ENCODE results near the gene OGDH.
"Not testable (repeated sequence)": the region's sequence is repeated elsewhere in the genome, so short reads cannot be mapped to it uniquely, and the experiment has no call there.

OGDH gene

DNA sequence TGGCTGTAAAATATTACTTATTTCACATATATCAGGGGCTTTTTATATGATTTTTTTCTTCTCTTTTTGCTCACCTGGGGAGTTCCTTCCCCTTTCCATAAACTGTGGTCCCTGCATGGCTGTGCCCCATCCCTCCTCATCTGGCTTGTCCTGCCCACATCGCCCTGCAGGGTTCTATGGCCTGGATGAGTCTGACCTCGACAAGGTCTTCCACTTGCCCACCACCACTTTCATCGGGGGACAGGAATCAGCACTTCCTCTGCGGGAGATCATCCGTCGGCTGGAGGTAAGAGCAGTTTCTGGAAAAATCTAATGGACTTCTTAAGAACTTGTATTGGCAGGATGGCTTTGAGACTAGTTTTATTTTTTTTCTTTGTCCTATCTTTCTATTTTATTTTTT is 60.1 kb downstream of the OGDH start:
- in situ Hi-C loops (cut with MboI; ENCODE audit: low sequenced_read_pairs): no loop called here

DNA sequence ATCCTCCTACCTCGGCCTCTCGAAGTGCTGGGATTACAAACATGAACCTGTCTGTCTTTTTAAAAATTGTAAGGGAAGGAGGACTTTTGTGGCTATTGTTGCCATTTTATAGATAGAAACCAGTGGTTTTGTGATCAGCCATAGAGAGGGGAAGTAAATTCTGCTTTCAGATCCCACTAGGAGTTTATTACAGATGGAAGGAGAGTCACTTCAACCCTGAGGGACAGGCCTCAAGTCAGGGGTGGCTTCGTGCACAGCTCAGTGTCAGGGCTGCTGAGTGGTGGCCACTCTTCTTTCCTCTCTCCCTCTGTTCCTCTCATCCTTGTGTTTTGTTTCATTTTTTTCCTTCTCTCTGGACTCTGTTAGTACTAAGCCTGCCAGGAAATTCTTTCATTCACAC is 60.8 kb downstream of the OGDH start:
- in situ Hi-C loops (cut with MboI; ENCODE audit: low sequenced_read_pairs): no loop called here

DNA sequence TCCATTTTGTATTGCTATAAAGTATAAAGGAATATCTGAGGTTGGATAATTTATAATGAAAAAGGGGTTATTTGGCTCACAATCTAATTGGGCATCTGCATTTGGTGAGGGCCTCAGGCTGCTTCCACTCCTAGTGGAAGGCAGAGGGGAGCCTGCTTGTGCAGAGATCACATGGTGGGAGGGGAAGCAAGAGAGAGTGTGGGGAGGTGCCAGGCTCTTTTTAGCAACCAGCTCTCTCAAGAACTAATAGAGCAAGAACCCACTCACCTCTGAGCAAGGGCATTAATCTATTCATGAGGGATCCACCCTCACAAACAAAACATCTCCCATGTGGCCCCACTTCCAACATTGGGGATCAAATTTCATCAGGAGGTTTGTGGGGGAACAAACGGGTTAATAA is 64.6 kb downstream of the OGDH start:
- in situ Hi-C loops (cut with MboI; ENCODE audit: low sequenced_read_pairs): no loop called here

DNA sequence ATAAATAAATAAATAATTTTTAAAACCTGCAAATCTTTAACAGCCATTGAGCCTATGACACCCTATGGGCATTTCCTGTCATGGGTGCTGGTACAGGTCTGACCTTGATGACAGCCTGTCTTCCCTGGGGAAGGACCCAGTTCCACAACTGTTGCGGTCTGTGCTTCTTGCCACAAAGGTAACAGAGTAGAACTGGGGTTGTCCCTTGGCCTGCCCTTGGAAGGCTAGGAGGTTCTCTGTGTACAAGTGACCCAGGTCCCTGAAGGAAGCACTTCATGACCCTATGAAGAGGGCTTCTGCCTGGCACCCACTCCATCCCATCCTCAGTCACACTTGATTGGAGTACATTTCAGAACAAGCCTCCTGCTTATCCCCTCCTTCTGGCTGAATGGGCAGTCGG is 66.9 kb downstream of the OGDH start:
- in situ Hi-C loops (cut with MboI; ENCODE audit: low sequenced_read_pairs): no loop called here

DNA sequence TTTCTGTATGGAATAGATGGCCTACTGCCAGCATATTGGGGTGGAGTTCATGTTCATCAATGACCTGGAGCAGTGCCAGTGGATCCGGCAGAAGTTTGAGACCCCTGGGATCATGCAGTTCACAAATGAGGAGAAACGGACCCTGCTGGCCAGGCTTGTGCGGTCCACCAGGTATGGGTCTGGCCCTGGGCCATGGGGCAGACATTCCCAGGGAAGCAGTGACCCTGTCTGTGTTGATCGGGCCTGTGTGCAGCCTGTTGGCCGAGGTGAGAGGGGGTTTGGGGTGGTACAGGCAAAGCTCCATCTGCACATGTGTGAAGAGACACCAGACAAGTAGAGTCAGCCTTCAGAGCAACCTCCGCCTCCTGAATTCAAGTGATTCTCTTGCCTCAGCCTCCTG is 67.3 kb downstream of the OGDH start:
- in situ Hi-C loops (cut with MboI; ENCODE audit: low sequenced_read_pairs): no loop called here

DNA sequence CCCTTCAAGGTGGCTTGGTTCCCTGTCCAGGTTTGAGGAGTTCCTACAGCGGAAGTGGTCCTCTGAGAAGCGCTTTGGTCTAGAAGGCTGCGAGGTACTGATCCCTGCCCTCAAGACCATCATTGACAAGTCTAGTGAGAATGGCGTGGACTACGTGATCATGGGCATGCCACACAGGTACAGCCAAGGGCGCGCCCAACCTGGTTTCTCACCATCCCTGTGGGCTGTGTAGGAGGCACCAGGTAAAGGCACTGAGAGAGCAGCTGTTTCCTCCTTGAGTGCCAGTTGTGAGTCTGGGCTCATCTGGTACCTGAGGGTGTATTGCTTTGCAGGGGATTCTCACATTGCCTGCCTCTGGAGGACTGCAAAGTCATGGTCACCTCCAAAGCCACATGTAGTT is 68.0 kb downstream of the OGDH start:
- in situ Hi-C loops (cut with MboI; ENCODE audit: low sequenced_read_pairs): no loop called here

DNA sequence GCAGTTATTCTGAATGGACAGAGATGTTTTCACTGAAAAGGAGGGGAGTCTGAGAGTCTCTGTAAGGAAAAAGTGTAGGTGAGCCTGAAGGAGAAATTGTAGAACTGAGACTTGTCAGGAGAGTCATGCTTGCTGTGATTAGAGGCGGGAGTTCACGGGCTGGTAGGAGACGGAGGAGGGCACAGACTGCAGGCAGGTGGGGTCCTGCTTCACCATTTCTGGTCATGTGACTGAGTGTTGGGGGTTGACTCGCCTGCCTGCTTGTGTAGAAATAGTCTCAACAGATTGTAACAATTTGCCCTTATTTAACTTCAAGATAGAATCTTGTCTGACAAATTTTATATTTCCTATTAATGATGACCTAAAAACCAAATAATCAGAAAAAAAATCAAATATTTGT is 70.3 kb downstream of the OGDH start:
- in situ Hi-C loops (cut with MboI; ENCODE audit: low sequenced_read_pairs): no loop called here

DNA sequence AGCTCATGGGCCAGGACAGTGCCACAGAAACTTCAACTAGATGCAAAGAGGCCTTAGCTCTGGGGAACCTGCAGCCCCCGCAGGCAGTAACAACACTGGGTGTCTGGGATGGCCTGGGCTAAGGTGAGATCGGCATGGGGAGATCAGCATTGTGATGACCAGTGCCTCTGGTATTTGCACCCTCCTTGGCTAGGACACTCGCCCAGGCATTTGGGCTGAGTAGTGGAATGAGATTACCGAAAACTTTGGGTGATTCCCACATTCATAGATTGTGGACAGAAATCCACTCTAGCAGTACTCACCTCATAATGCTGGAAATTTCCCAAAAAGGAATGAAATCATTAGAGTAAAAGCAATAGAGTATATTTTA is 71.7 kb downstream of the OGDH start:
- in situ Hi-C loops (cut with MboI; ENCODE audit: low sequenced_read_pairs): no loop called here

DNA sequence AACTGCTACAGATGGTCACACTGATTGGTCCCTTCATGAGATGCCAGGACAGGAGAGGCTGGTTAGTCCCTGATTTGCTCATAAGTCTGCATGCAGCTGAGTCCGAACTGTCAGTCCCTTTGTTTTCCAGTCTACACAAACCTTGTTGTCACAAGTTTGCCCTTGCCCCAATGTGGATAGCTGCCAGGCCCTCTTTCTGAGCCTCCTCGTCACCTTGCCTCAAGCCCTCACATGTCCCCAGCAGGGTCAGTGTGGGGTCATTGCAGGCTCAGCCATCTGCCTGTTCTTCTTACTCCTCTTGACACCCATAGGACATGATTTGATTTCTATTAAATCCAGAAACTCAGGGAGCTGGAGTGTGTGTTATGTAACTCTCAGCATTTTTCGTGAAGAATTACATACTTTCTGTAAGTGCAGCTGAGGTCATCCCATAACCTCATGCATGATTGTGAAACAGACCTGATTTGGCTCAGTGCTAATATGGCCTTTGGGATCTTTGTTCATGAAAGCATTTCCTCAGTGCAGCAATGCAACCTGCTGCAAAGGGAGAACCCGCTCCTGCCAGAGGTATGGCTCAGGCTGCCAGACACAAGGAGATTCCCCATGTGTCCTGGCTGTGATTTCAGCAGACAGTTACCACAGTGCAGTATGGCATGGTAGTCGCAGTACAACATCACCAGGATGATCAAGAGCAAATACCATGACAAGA is 72.2 kb downstream of the OGDH start:
- in situ Hi-C loops (cut with MboI; ENCODE audit: low sequenced_read_pairs): no loop called here

DNA sequence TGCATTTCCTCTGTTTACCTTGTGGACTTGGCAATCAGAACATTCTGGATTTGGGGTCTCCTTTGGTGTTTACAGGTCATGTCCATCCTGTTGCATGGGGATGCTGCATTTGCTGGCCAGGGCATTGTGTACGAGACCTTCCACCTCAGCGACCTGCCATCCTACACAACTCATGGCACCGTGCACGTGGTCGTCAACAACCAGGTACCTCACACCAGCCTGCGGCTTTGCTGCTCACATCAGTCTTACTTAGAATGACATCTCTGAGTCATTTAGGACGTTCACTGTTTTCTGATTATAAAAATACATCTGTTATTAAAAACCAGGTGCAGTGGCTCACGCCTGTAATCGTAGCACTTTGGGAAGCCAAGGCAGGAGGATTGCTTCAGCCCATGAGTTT is 75.2 kb downstream of the OGDH start:
- in situ Hi-C loops (cut with MboI; ENCODE audit: low sequenced_read_pairs): no loop called here

DNA sequence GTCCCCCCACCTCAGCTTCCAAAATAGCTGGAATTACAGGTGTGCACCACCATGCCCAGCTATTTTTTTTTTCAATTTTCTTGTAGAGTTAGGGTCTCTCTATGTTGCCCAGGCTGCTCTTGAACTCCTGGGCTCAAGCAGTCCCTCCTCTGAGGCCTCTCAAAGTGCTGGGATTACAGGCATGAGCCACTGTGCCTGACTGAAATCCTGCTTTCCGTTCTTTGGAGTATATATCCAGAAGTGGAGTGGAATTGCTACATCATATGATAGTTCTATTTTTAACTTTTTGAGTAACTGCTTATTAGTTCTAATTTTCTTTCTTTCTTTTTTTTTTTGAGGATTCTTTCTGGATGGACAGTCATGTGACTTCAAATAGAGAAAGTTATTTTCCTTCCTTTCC is 79.3 kb downstream of the OGDH start:
- in situ Hi-C loops (cut with MboI; ENCODE audit: low sequenced_read_pairs): no loop called here

DNA sequence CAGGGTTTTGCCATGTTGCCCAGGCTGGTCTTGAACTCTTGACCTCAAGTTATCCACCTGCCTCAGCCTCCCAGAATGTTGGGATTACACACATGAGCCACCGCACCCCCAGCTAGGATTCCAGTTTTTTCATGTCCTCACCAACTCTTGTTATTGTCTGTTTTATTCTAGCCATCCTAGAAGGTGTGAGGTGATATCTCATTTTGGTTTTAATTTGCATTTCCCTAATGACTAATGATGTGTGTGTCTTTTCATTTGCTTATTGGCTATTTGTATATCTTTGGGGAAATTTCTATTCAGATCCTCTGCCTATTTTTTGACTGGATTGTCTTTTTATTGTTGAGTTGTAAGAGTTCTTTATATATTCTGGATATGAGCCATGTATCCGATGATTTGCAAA is 83.0 kb downstream of the OGDH start:
- in situ Hi-C loops (cut with MboI; ENCODE audit: low sequenced_read_pairs): no loop called here

DNA sequence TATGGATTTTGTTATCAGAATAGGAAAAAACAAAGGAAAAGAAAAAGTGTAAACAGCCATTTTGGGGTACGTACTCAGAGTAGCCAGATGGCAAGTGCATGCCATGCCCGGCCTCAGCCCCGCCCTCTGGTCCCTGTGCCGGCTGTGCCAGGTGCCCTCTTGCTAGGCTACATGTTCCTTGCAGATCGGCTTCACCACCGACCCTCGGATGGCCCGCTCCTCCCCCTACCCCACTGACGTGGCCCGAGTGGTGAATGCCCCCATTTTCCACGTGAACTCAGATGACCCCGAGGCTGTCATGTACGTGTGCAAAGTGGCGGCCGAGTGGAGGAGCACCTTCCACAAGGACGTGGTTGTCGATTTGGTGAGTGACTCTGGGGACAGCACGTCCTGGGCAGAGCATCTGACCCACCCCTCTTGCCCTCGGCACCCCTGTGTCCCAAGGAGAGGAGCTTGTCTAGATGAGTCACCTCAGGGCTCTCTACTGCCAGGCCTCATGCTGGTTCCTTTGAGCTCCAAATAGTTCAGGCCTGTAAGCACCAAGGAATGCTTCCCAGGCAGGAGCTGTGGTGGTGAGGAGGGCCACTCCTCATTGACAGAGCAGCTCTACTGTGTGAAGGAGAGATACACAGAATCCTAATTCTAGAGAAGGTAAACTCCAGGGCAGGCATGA is 87.3 kb downstream of the OGDH start:
- in situ Hi-C loops (cut with MboI; ENCODE audit: low sequenced_read_pairs): no loop called here

DNA sequence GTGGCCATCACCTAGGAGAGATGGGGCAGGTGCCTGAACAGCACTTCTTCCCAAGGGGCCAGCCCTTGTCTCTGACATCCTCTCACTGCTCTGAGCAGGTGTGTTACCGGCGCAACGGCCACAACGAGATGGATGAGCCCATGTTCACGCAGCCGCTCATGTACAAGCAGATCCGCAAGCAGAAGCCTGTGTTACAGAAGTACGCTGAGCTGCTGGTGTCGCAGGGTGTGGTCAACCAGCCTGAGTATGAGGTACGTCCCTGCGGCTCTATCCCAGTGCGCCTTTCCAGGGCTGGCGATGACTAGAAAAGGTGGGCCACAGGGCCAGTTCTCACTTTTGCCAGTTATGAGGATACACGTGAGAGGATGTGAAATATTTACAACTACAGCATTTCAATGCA is 87.9 kb downstream of the OGDH start:
- in situ Hi-C loops (cut with MboI; ENCODE audit: low sequenced_read_pairs): no loop called here

DNA sequence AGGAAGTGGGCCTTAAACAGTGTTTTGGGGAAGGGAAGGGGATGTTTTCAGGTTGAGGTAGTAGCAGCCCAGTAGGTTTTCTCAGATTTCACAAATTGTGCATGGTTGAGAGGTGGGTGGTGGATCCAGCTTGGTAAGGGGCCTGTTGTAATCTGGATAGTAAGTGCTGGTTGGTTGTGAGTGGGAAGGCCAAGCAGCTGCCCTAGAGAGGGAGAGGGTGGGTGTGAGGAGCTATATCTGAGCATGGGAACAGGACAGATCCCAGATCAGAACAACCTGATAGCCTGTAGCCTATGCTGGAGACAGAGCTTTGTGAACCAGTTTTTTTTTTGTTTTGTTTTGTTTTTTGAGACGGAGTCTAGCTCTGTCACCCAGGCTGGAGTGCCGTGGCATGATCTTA is 88.3 kb downstream of the OGDH start:
- in situ Hi-C loops (cut with MboI; ENCODE audit: low sequenced_read_pairs): no loop called here

DNA sequence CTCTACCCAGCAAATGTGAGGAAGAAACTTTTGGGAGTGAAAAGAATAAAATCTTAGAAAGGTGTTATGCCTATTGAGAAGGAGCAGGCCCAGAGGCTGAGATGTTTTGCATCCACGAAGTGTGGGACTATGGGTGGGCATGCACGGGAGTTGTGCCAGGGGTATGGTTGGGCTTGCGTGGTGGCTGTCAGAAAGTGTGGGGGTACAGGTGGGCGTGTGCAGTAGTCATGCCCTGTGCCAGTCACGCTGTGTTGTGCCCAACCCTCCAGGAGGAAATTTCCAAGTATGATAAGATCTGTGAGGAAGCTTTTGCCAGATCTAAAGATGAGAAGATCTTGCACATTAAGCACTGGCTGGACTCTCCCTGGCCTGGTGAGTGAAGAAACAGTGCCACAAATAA is 89.3 kb downstream of the OGDH start:
- in situ Hi-C loops (cut with MboI; ENCODE audit: low sequenced_read_pairs): no loop called here

DNA sequence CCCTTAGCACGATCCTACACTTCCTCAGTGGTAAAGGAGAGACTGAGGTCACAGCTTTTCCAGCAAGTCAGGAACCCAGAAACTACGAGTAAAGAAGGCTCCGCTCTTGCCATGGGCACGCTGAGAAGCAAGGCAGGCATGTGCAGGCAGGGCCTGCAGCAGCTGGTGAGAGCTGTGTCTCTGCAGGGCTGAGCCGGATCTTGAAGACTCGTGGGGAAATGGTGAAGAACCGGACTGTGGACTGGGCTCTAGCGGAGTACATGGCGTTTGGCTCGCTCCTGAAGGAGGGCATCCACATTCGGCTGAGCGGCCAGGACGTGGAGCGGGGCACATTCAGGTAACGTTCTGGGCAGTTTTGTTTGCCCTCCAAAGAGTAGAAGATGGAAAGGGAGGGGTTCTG is 90.3 kb downstream of the OGDH start:
- in situ Hi-C loops (cut with MboI; ENCODE audit: low sequenced_read_pairs): no loop called here

DNA sequence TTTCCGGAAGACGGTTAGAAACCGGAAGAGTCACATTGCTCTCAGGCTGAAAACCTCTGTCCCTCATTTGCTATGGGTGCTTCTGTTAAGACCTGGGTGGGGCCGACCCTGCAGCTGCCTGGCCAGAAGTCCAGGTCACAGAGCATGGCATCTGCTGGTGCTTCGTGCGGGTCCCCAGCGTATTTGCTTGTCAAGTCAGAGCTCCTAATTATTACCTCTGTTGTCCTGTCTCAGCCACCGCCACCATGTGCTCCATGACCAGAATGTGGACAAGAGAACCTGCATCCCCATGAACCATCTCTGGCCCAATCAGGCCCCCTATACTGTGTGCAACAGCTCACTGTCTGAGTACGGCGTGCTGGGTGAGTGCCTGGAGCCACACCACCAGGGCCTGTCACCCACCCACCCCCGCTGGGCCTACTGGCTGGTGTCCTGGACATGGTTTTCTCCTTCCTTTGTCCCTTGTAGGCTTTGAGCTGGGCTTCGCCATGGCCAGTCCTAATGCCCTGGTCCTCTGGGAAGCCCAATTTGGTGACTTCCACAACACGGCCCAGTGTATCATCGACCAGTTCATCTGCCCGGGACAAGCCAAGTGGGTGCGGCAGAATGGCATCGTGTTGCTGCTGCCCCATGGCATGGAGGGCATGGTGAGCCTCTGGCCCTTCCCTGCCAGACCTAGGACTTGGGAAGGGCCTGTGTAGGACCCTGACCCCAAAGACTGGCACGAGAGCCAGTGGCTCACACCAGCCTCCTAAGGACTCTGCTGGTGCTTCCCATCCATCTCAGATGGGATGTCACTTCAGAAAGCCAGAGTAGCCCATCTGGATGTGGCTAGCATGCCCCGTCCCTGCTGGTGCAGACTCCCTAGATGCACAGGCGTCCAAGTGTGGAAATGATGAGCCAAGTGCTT is 91.0 kb downstream of the OGDH start:
- in situ Hi-C loops (cut with MboI; ENCODE audit: low sequenced_read_pairs): no loop called here

DNA sequence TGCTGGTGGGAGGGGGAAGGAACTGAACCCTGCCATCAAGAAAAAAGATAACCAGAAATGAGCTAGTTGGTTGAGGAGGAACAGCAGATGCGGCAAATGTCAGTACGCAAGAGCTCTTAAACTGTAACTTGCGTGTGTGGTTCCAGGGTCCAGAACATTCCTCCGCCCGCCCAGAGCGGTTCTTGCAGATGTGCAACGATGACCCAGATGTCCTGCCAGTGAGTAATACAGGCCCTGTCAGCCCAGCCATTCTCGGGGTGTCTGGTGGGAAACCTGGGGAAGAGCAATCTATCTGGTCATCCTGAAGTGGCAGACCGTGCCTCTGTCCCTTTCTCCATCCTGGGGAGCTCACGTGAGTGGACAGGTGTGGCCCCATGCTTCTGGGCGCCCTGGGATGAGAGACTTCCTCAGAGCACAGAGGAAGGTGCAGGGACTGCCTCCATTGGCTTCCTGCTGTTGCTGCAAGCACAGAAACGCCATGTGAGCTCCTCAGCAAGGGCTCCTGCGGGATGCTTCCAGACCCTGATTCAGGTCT is 91.7 kb downstream of the OGDH start:
- in situ Hi-C loops (cut with MboI; ENCODE audit: low sequenced_read_pairs): no loop called here

DNA sequence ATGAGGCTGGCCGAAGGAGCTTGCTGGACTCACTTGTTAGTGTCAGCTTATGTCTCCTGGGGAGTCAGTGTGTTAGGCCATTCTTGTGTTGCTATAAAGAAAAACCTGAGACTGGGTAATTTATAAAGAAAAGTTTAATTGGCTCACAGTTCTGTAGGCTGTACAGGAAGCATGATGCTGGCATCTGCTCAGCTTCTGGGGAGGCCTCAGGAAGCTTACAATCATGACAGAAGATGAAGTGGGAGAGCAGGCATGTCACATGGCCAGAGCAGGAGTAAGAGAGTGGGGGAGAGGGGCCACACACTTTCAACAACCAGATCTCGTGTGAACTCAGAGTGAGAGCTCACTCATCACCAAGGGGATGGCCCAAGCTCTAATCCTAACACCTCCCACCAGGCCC is 93.2 kb downstream of the OGDH start:
- in situ Hi-C loops (cut with MboI; ENCODE audit: low sequenced_read_pairs): not testable (repeated sequence)

DNA sequence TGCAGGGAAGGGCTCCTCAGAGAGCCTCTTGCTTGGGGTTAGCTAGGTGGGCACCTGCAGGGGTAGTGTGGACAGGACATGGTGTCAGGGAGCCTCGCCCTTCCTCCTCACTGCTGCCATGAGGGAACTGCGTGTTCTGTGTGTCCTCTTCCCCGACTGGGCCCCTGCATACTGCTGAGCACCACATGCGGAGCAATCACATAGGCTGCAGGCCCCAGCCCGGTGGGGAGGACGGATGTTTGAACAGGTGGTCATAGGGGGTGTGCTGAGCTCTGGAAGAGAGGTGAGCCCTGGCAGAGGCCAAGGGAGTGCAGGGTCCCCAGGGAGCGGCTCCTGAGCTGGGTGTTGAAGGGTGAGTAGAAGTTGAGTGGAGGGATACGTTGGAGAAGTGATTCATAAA is 93.9 kb downstream of the OGDH start:
- in situ Hi-C loops (cut with MboI; ENCODE audit: low sequenced_read_pairs): no loop called here

DNA sequence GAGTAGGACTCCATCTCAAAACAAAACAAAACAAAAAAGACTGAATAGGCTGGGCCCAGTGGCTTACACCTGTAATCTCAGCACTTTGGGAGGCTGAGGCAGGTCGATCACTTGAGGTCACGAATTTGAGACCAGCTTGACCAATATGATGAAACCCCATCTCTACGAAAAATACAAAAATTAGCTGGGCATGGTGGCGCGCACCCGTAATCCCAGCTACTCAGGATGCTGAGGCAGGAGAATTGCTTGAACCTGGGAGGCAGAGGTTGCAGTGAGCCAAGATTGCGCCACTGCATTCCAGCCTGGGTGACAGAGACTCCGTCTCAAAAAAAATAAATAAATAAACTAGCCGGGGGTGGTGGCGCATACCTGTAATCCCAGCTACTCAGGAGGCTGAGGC is 97.0 kb downstream of the OGDH start:
- in situ Hi-C loops (cut with MboI; ENCODE audit: low sequenced_read_pairs): not testable (repeated sequence)

Measured in hTERT RPE-1 (cell line).